ENCODE measurements around the gene IP6K2.
"Not testable (repeated sequence)": the region's sequence is repeated elsewhere in the genome, so short reads cannot be mapped to it uniquely, and the experiment has no call there.

Gene IP6K2

GRCh38 chr3:48733752-48734518 lies 16.9 kb upstream of the IP6K2 start:
- not testable (repeated sequence) for DNase-seq

DNA sequence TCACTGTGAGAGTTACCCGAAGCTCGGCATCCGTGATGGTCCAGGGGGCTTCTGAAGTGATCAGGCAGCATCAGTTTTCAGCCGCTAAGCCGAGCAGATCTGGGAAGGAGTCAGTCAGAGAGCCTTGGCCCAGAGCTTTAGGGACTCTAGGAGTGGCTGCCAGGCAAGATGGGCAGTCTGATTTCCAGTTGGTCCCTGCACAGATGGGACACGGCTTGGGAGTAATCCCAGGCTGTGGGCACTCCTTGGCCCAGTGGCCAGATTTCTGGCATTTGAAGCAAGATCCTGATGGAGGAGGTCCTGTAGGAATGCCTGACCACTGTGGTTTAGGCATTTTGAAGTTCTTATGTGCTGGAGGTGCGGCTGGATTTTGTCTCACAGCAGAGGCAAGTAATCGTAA lies 10.5 kb upstream of the IP6K2 start:
- DNase-seq: no peak

GRCh38 chr3:48725185-48725855 lies 8.3 kb upstream of the IP6K2 start:
- not testable (repeated sequence) for DNase-seq

DNA sequence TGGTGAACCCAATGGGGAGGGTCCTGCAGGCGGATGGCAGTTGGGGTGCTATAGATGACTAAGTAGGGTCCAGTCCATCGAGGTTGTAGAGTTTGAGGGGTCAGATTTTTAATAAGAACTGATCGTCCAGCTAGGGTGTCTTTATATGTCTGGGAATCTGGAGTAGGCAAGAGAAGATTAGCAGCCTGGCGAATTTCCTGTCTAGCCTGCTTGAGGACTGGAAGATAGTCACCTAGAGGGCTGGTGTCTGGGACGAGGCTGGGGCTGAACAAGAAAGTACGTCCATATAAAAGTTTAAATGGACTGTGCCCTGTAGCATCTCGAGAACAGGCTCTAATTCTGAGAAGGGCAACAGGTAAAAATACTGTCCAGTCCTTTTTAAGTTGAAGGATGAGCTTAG lies 6.7 kb upstream of the IP6K2 start:
- DNase-seq: no peak

DNA sequence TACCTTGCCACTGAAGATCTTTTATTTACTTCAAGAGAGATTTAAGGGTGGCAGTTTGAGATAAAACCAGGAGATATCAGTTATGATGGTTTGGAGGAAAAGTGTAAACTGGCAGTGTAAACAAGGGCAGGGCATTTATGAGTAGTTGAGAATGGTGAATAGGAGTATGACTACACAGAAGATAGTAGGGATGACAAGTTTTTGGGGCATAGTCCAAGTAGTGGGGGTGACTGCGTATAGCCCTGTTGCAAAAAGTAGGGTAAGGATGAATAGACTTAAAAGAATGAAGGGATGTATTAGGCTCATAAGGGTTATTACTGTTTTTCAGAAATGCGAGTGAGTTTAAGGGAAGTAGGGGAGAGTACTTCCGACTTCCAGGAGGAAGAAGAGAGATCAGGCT lies 6.3 kb upstream of the IP6K2 start:
- not testable (repeated sequence) for DNase-seq

GRCh38 chr3:48716508-48716981 lies 476 bp downstream of the IP6K2 start:
- peak in 10 of 56 donors; percentile 19 to 58 (median 31) for DNase-seq

DNA sequence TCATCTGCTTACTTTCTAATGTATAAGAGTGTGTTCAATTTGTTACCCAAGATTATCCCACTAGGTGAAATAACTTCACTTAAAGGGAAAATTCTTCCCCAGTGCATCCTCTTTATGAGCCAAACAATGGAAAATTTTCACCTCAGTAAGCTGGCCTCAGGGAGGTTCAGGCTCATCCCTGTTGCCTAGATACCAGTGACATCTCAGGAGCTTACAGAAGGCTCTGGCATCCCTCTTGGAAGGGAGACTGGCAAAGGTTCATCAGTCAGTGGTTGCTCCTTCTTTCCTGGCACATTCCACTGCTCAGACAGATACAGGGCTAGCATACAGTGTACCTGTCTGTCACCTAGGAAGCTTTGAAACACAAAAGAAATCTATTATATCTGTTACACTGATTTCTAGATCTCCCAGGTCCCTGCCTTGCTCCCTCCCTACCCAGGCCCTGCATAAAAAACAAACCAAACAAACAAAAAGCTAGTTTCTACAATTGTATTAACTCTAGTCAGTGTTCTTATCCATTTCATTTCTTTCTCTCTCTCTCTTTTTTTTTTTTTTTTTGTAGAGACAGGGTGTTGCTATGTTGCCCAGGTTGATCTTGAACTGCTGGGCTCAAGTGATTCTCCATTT lies 1.7 kb downstream of the IP6K2 start:
- peak in 8 of 56 donors; percentile 2 to 31 (median 16) for DNase-seq

- DNase-seq: no peak
These were observed 5.3 kb downstream of the IP6K2 start for GRCh38 chr3:48711727-48712126.

GRCh38 chr3:48709051-48709461 lies 8.0 kb downstream of the IP6K2 start:
- DNase-seq: no peak

DNA sequence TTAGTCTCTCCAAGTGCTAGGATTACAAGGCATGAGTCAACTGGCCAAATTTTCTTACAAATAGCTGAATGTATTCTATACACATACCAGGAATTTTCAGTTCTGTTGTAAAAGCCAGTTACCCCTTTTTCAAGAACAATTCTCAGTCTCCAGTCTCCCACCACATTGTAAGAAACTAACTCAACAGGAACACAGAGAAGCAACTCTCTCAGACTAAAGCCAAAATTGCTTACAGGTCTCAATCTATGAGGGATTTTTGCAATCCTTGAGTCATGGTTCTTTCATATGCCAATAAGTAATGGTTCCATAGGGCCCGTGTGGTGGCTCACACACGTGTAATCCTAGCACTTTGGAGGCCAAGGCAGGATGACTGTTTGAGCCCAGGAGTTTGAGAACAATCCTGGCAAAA lies 8.5 kb downstream of the IP6K2 start:
- no peak for DNase-seq

DNA sequence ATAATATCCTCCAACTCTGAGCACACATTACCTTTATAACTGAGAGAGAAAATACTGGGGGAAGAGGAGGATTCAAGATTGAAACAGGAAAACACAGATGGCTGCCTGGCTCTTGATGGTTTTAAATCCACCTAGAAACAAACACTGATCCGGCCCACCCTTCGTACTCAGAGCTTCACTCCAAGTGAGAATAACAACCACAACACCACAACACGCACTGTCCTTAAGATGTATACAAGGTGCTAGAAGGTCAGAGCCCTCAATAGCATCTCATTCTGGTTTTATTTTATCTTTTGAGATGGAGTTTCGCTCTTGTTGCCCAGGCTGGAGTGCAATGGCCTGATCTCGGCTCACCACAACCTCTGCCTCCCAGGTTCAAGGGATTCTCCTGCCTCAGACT lies 9.9 kb downstream of the IP6K2 start:
- DNase-seq: no peak

- no peak for DNase-seq
These were observed 14.6 kb downstream of the IP6K2 start for GRCh38 chr3:48702320-48702920.

DNA sequence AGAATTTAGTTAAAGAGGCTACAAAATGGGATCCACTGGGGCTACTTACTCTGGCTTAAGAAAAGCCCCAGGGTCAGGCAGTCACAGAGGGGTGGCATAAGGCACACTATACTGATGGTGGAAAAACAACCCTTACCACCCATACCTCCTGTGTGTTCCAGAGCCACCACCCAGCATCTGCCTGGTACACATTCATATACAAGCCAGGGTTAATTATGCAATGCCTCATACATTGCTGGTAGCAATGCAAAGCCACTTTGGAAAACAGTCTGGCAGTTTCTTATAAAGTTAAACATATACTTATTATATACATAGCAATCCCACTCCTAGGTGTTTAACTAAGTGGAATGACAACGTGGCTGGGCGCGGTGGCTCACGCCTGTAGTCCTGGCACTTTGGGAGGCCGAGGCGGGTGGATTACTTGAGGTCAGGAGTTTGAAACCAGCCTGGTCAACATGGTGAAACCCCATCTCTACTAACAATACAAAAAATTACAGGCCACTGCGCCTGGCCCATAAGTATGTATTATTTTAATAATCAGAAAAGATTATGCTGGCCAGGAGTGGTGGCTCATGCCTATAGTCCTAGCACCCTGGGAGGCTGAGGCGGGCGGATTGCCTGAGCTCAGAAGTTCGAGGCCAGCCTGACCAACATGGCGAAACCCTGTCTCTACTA lies 16.2 kb downstream of the IP6K2 start:
- no peak for DNase-seq

GRCh38 chr3:48698891-48699290 lies 18.1 kb downstream of the IP6K2 start:
- DNase-seq: no peak

DNA sequence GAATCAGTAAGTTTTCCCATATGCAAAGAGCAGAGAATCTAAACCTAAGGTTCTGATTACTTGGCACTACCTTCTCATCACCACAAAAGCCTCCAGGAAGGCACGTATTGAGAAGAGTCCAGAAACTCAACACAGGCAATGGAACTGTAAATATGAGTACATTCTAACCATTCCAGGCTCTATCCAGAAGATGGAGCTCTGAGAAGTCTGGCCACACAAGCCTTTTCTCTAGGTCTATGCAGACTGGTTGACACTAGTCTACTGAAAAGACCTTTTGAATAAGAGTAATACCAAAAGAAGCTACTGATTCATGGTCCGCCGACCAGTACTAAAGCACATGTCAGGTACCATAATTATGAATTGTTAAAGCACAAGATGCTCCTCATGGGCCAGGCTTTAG lies 19.1 kb downstream of the IP6K2 start:
- DNase-seq: no peak

- DNase-seq: no peak
These were observed 20.4 kb downstream of the IP6K2 start for GRCh38 chr3:48696601-48697000.

GRCh38 chr3:48696156-48696555 lies 20.9 kb downstream of the IP6K2 start:
- DNase-seq: no peak

GRCh38 chr3:48695393-48695753 lies 21.6 kb downstream of the IP6K2 start:
- peak in 36 of 56 donors; percentile 10 to 84 (median 46) for DNase-seq

- peak in 51 of 56 donors; percentile 14 to 81 (median 60) for DNase-seq
These were observed 22.2 kb downstream of the IP6K2 start for GRCh38 chr3:48694610-48695392.

GRCh38 chr3:48693826-48694225 lies 23.2 kb downstream of the IP6K2 start:
- peak in 1 of 56 donors; percentile 11 for DNase-seq
